HG02840 (cell line): Measurements from ENCODE around the gene SHANK3.
"Not testable (repeated sequence)": the region's sequence is repeated elsewhere in the genome, so short reads cannot be mapped to it uniquely, and the experiment has no call there.

ENCODE experiments used
- ATAC-seq: cut with Tn5 transposase; IDR thresholded peaks from one replicate; pipeline ENCODE4 v1.9.1; 2021; ENCODE audit warnings: mild to moderate bottlenecking, moderate library complexity, moderate number of reproducible peaks; ENCODE audit not compliant: unreplicated experiment, low FRiP score

SHANK3 gene

DNA sequence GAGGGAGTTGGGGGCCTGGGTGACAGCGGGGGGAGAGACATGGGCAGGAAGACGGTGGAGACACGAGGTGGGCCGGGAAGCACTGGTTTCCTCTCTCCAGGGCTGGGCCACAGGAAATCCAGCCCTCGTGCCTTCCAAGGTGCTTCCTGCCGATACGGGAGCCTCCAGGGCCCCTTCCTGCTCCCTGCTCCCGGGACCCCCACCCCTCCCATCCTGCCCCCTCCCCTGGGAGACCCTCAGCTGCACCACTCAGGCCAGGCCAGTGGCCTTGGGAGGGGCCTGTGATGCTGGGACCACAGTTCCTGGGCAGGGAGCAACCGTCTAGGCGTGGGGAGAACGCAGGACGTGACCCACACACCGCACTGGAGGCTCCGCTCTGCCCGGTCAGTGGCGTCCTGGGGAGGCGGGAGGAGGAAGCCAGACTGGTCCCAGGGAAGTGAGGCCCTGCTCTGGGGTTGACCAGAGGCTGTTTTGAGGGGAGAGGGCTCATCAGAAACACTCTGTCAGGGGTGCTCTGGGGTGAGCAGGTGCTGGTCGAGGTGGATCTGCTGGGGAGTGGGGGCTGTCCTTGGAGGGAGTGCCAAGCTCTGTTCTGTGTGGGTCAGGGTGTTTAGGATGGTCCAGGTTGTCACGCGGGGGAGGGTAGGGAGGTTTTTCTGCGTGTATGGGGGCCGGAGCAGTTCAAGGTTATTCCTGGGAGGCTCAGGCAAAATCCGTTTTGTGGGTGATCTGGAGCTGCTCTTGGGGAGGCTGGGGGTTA lies at the start of gene SHANK3:
Gene SHANK3, plus strand, starts transcription at position 353 of the 760 bp plus-strand sequence.
- ATAC-seq, result no peak

DNA sequence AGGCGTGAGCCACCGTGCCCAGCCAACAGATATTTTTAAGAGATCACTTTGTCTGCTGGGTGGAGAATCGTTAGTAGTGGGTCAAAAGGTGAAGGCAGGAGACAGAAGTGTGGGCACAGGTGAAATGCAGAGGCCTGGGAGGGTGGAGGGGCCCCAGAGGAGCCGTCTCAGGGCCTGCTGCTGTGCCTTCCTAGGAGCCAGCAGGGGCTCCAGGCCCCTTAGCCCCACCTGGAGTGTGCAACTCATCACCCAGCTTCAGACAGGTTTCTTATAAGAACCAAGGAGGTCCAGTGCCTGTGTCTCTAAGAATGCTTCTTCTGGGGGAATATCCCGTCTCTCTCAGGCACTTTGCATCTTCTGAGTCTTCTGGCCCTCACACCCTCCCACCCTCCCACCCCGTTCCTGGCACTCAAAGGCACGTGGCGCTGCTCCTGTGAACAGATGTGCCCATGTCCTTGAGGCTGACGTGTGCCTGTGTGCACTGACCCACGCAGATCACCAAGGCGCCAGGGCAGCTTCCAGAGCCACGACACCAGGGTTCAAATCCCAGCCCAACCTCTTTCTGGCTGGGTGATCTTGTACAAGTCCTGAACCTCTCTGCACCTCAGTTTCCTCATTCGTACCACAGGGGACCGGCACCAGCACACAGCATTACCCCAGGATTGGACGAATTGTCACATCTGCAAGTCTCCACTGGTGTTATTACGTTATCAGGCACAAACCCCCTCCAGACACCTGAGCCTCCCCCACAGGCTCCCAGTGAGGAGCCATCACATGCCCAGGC lies 48.1 kb upstream of the SHANK3 start:
- no peak for ATAC-seq

DNA sequence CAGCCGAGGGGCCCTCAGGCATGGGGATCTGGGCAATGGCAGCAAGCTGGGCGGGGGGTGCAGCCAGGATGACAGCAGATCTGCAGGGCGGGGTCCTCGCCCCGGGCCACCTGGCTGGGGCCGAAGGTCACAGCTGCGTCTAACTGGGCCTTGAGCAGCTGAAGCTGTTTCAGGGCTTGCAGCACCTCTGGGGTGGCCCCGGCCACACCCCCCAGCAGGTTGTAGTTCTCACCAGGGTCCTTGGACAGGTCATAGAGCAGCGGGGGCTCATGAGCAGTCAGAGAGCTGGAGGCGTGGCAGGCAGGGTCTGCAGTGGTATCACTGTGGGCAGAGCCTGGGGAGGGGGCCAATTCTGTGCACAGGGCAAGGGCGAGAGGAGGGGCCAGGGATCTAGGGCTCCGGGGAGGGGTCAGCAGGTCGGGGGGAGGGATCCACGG lies 47.5 kb upstream of the SHANK3 start:
- no peak for ATAC-seq

DNA sequence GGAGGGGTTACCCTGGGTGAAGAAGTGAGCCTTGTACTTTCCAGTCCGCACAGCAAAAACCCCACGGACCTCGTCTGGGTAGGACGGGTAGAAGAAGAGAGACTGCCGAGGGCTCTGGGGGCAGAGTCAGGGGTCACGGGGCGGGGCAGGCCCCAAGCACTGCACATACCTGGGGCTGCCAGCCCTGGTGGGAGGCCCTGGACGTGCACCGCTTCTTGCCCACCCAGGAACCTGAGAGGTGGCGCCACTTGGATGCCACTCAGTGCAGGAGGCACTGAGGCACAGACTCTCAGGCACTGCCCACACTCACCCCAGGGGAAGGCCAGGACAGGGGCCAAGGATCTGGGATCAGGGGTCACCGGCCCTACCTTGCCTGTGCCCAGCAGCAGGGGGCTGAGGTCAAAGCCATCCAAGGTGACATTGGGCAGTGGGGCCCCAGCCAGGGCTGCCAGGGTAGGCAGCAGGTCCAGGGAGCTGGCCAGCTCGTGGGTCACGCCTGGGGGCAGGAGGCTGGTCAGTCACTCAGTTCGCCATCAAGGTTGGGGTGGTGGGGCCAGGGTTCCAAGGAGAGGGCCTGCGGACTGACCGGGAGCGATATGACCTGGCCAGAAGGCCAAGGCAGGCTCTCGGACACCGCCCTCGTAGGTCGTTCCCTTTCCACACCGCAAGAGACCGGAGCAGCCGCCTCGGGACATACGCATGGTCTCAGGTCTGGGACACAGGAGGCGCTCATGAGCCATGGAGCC lies 46.9 kb upstream of the SHANK3 start:
- ATAC-seq, result no peak

DNA sequence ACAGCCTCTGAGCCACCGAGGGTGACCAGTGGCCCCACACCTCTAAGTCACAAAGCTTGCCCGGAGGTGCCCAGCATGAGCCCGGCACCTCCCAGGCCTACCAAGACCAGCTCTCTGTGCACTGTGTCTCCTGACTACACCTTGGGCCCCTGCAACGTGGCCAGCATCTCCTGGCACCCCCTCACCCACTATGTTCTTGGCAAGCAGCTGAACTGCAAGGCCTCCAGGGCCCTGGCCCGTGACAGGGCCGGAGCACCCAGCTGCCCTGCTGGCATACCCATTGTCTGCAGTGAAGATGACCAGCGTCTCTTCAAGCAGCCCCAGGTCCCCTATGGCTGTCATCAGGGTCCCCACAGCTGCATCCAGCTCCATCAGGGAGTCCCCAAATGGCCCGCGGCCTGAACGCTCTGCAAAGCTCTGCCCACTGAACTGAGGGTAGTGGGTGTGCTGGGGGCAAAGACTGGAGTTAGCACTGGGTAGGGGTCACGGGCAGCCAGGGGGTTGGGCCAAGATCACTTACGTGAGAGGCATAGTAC lies 46.2 kb upstream of the SHANK3 start:
- no peak for ATAC-seq

DNA sequence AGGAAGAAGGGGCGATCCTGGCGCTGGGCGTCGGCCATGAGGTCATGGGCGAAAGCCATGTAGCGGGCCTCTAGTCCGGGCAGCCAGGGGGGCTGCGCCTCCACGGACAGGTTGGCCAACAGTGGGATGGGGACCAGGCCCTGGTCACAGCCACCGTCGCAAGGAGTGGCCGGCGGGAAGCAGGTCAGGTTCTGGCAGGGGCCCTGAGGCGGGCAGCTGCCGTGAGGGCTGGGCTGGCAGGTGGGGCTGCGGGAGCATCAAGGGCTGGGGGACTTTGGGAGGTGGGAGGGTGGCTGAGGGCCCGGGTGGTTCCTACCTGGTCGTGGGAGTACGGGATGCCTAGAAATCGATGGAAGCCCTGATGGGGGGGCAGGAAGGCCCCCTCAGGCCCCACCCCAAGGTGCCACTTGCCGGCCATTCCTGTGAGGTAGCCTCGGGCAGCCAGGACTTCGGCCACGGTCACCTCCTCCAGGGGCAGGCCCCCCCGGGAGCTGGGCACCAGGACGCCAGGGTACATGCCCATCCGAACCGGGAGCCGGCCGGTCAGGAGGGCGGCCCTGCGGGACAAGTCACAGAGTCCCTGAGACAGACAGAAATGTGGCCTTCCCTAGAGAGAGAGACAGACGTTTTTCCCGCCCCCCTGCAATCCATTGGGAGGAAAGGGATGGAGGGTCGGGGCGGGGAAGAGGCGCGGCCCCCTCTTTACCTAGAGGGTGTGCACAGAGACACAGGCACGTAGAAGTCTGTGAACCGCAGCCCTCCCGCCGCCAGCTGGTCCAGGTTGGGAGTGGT lies 45.6 kb upstream of the SHANK3 start:
- ATAC-seq, result no peak

DNA sequence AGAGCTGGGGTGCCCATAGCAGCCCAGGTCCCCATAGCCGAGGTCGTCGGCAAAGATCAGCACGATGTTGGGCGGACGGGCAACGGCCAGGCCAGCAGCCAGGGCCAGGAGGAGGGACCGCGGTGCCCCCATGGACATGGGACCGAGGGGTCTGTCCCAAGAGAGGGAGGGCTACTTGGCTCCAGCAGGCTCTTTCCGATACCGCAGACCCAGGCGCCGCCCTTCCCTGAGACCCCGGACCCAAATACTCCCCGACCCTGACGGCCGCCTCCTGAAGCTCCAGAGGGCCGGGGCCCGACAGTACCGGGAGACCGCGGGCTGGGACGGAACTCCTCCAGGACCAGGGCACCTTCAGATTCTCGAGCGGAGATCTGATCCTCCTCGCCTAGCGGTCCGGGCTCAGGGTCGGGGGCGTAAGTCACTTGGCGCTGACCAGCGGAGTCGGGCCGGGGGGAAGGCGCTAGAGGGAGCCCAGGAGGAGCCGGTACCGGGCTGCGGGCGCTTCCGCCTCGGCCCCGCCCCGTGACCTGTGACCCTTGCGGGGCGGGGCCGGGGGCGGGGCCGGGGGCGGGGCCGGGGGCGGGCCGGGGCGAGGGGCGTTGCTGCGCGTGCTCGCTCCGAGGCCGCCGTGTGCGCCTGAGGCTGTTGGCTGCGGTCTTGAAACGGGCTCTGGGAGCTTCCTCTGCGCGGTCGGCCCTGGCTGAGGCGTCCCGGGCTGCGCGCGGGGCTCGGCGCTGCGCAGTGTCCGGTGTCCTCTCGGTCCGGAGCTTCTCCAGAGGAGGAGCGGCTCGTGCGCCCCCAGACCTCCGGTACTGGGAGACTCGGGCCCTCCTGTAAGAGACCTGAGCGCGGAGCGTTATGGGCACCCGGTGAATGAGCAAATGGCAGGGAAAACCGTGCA lies 44.7 kb upstream of the SHANK3 start, which contains the start of gene ARSA:
Gene ARSA, minus strand, starts transcription at position 511 of the 901 bp plus-strand sequence. Its CDS starts 373 bp downstream, at position 138.
- peak; percentile 69 for ATAC-seq

DNA sequence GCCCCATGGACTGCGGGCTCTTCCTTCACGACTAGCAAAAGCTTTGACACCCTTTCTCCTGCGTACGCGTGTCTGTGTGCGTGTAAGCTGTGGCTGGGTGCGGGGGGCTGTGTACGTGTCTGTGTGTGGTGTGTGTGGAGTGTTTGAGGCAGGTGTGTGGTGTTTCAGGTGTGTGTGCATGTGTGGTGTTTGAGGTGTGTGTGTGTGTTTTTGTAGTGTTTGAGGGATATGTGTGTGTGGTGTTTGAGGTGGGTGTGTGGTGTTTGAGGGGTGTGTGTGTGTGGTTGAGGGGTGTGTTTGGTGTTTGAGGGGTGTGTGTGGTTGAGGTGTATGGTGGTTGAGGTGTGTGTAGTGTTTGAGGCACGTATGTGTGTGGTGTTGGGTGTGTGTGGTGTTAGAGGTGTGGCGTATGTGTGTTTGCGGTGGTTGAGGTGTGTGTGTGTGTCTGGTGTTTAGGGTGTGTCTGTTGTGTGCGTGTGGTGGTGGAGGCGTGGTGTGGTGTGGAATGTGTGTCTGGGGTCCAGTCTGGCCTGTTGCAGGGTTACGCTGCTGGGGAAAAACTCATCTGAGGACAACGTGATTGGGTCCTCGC lies 44.0 kb upstream of the SHANK3 start:
- ATAC-seq, result no peak

DNA sequence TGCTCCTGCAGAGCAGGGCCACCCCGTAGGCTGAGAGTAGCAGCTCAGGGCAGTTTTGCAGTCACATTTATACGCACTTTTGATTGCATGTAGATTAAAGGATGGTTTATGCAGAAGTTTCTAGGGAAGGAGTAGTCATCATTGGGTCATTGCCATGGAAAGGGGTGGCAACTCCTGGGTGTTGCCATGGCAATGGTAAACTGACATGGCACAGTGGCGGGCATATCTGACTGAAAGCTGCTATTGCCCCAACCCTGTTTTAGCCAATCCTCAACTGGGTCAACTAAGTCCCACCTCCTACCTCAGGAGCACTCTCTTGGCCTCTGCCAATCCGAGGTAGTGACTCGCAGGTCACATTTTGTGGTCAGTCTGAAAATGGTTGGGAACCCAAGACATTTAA lies 42.2 kb upstream of the SHANK3 start:
- no peak for ATAC-seq

DNA sequence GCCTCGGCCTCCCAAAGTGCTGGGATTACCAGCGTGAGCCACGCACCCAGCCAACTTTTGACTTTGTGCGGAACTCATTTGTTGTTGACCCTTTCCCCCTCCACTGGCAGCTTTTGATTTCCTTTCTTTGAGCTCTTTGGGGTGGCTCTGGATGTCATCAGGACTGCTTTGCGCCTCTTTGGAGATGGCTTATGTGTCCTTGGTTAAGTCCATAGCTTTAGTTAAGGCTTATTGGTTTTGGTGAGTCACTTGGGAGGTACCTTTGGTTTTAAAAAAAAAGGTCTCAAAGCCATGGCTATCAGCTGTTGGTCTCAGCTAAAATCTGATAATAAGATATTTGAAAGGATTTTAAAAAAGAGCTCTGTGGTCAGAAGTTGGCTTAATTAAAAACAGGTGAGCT lies 39.5 kb upstream of the SHANK3 start:
- ATAC-seq, result no peak

DNA sequence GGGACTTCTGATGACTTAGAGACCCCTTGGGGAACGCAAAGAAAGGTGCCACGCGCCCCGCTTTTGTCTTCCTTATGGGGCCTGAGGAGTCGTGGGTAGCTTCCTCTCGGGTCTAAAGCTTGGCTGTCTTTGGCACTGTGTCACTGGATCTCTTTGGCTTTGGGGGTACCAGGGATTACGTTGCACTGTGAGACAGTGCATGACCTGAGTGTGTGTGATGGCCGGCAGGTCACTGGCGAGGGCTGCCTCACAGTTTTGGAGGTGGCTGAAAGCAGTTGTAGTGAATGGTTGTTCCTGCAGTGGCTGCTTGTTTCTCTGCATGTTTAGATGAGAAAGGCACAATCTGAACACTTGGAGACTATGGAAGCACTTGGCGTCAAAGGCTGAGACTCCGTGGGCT lies 38.9 kb upstream of the SHANK3 start:
- no peak for ATAC-seq

DNA sequence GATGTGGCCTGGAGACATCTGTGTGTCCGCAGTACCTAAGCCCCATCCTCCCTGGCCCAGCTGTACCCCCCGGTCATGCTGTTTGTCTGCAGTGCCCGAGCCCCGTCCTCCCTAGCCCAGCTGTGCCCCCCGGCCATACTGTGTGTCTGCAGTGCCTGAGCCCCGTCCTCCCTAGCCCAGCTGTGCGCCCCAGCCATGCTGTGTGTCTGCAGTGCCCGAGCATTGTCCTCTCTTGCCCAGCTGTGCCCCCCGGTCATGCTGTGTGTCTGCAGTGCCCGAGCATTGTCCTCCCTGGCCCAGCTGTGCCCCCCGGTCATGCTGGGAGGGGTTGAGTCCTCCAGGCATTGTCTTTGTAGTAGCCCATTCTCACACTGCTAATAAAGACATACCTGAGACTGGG lies 37.0 kb upstream of the SHANK3 start:
- ATAC-seq, result no peak

DNA sequence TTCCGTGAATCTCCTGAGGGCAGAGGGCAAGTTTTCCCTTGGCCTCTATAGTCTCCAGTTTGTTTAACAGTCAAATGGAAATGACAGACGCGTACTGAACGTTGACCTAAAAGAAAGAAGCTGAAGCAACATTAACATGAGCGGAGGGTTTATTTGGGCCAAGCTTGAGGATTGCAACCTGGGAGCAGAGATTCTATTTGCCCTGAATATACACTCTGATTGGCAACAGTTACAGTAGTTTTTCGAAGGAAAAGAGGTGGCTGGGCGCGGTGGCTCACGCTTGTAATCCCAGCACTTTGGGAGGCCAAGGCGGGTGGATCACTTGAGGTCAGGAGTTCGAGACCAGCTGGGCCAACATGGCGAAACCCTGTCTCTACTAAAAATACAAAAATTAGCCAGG lies 32.3 kb upstream of the SHANK3 start:
- ATAC-seq, result not testable (repeated sequence)

DNA sequence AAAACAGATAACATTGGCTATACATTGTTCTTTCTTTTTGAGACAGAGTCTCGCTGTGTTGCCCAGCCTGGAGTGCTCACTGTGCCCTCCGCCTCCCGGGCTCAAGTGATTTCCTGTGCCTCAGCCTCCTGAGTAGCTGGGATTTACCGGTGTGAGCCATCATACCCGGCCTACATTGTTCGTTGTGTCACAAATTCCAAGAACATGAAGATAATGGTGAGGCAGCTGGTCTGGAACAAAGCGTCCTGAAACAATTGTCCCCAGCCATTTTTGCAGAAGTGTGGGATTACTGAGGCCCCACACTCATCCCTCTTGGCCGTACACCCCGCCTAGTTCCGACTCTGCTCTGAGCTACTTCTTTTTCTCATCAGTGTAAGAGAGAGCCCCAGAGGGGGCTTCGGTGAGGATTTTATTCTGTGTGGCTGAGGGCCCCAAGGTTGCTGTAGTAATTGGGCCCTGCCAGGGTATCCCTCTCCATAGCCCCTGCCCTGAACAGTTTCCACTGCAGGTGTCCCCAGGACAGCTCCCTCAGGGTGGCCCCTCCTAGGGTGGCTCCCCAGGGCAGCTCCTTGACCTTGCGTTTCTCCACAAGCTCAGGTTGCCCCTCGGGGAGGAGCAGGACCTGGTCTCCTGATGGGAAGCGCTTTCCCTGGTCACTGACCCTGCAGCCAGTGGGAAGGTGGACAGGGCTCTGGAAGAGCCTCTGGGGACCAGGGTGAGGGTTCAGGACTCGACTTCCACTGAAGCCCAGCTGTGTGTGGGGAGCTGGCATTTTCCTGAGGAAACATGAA lies 31.6 kb upstream of the SHANK3 start:
- ATAC-seq, result no peak

DNA sequence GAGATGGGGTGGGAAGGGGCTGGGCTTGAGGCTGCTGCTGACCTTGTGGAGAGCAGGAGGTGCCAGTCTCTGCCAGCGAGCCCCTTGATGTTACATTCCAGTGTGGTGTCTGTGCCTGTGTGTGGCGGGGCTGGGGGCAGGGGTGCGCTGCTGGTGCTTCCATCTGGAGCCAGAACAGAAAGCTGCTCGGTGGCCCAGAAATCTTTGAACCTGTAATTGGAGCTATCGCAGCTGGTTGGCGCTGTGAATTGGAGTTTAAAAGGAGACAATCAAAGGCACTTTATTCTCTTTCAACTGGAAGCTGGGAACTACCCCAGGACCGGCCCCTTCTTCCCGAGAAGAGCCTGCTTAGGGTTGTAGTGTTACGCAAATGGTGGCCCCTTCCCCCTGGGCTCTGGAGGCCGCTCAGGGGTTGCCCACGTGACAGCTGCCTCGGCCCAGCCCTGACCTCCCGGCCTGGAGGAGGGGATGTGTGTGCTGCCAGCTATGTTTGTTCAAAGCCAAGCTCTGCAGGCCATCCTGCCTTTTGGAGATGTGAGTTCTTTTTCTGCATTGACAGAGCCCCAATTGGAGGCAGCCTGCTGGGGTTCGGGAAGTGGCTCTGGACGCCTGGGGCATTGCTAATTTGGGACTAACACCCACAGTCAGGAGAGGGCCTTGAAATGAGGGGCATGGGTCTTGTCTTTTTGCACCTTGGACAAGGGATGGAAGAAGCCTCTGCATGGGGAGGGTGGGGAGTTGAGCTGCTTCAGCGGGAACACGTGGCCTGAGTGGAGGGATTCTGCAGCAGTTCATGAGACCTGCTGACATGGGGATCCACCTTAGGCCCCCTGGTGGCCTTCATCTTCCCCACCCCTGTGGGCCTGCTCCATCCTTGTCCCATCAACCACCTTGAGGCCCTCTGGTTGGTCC lies 30.7 kb upstream of the SHANK3 start:
- no peak for ATAC-seq

DNA sequence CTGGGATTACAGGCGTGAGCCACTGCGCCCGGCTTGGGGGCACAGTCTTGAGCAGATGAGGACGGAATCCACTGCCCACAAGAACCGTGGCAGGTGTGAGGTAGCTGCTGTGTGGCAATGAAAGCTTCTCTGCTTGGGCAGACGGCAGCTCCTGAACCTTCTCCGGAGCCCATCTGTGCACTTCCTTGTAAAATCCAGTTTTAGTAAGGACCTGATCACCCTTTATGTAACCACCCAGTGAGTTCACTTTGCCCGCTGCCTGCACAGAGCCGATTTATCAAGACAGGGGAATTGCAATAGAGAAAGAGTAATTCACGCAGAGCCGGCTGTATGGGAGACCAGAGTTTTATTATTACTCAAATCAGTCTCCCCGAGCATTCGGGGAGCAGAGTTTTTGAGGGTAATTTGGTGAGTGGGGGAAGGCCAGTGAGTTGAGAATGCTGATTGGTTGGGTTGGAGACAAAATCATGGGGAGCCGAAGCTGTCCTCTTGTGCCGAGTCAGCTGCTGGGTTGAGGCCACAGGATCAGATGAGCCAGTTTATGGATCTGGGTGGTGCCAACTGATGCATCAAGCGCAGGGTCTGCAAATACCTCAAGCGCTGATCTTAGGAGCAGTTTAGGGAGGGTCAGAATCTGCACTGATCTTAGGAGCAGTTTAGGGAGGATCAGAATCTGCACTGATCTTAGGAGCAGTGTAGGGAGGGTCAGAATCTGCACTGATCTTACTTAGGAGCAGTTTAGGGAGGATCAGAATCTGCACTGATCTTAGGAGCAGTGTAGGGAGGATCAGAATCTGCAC lies 29.4 kb upstream of the SHANK3 start:
- not testable (repeated sequence) for ATAC-seq
